HCT116 (cell line): Measurements from ENCODE around the gene RECK. TPM values are rescaled to one million over a fixed set of nuclear protein-coding genes. Genes with fewer than 3 reads are reported as not detected.

ENCODE experiments used
- ATAC-seq: fragments of 200-7000 bp; cut with Tn5 transposase; 2 replicates; pipeline ENCODE4 v1.9.1; 2020; ENCODE audit warnings: mild to moderate bottlenecking, moderate library complexity
- BruUV-seq: library from RNA; stranded (reverse); fragments of 400-500 nt; replicated peaks from 2 replicates; lab custom pipeline; 2021; lab: Mats Ljungman, UMichigan
- CTCF ChIA-PET: fragments of 300-600 bp; sonication (Branson Sonifier 250); formaldehyde crosslinking; loops from one replicate; lab custom pipeline; 2021; ENCODE audit warnings: antibody characterized with exemption; lab: Charles Lee
- POLR2A ChIA-PET: fragments of 300-600, 350-600 bp; sonication (Branson Sonifier 250); formaldehyde crosslinking; loops from one replicate; lab custom pipeline; 2021; ENCODE audit warnings: antibody characterized with exemption; lab: Charles Lee
- RAD21 ChIA-PET, 2 experiments: fragments of 300-600 bp; sonication (Branson Sonifier 250); formaldehyde crosslinking; loops; one replicate each; lab custom pipeline; 2023; ENCODE audit warnings: low total read pairs in 2 of 2; ENCODE audit not compliant: uncharacterized antibody in 2 of 2, unreplicated experiment in 2 of 2, low non-redundant PET in 1 of 2; lab: Charles Lee
- DNase-seq: peaks from one replicate; pipeline ENCODE4 v3.0.0-alpha.2; 2010; ENCODE audit warnings: low read depth, low spot score
- H2AFZ ChIP-seq: fragments of 200-600 bp; shearing (Covaris generic), sonication (generic); 2 replicates; pipeline ENCODE4 v1.6.1; 2017; ENCODE audit warnings: low read depth, mixed run types, mixed read lengths, antibody characterized with exemption, low read length; ENCODE audit not compliant: poor library complexity, severe bottlenecking
- H3K27ac ChIP-seq: 2 replicates; pipeline ENCODE4 v1.5.1; 2012; ENCODE audit warnings: low read depth, low read length
- H3K27me3 ChIP-seq: fragments of 200-600 bp; sonication (generic); 2 replicates; pipeline ENCODE4 v1.6.1; 2016; ENCODE audit warnings: mixed run types, low read length, mixed read lengths; ENCODE audit not compliant: insufficient read depth
- H3K36me3 ChIP-seq, 2 experiments: fragments of 200-500 bp in 1 of 2; fragments of 200-600 bp in 1 of 2; sonication (Bioruptor generic) in 1 of 2; sonication (generic) in 1 of 2; 2 replicates each; pipeline versions ENCODE4 v1.5.1 to v1.6.1; 2014 to 2016; ENCODE audit warnings: low read length in 2 of 2, inconsistent platforms in 1 of 2, mixed read lengths in 1 of 2, mixed run types in 1 of 2; ENCODE audit not compliant: insufficient read depth in 2 of 2, control insufficient read depth in 1 of 2
- H3K4me1 ChIP-seq, 2 experiments: fragments of 200-600 bp in 1 of 2; sonication (generic) in 1 of 2; 2 replicates each; pipeline versions ENCODE4 v1.5.1 to v1.6.1; 2012 to 2017; ENCODE audit warnings: low read length in 2 of 2, inconsistent platforms in 1 of 2, mild to moderate bottlenecking in 1 of 2, mixed read lengths in 1 of 2, mixed run types in 1 of 2, moderate library complexity in 1 of 2; ENCODE audit not compliant: insufficient read depth in 2 of 2, control insufficient read depth in 1 of 2
- H3K4me2 ChIP-seq: fragments of 200-600 bp; sonication (generic); 2 replicates; pipeline ENCODE4 v1.6.1; 2017; ENCODE audit warnings: mixed run types, low read length, mixed read lengths
- H3K4me3 ChIP-seq, 2 experiments: fragments of 200-600 bp in 1 of 2; sonication (generic) in 1 of 2; replicated peaks in 1 of 2; 2 replicates each; pipeline ENCODE4 v1.5.1; 2011 to 2016; ENCODE audit warnings: low read length in 2 of 2, control low read depth in 1 of 2, low read depth in 1 of 2, mild to moderate bottlenecking in 1 of 2, mixed read lengths in 1 of 2, mixed run types in 1 of 2
- H3K79me2 ChIP-seq: fragments of 200-600 bp; sonication (generic); 2 replicates; pipeline ENCODE4 v1.6.1; 2017; ENCODE audit warnings: mild to moderate bottlenecking, mixed run types, low read length, moderate library complexity, mixed read lengths; ENCODE audit not compliant: insufficient read depth
- H3K9ac ChIP-seq: fragments of 200-600 bp; sonication (generic); 2 replicates; pipeline ENCODE4 v1.6.1; 2016; ENCODE audit warnings: low read length, mixed read lengths
- H3K9me2 ChIP-seq: fragments of 200-600 bp; sonication (generic), shearing (Covaris generic); 2 replicates; pipeline ENCODE4 v1.6.1; 2017; ENCODE audit warnings: mixed run types, mild to moderate bottlenecking, moderate library complexity; ENCODE audit not compliant: insufficient read depth
- H3K9me3 ChIP-seq, 2 experiments: fragments of 200-500 bp in 1 of 2; fragments of 200-600 bp in 1 of 2; sonication (Bioruptor generic) in 1 of 2; sonication (generic) in 1 of 2; 2 replicates each; pipeline ENCODE4 v1.6.1; 2014 to 2017; ENCODE audit warnings: low read length in 2 of 2, mixed read lengths in 2 of 2, inconsistent platforms in 1 of 2, low read depth in 1 of 2, mild to moderate bottlenecking in 1 of 2, mixed run types in 1 of 2, moderate library complexity in 1 of 2; ENCODE audit not compliant: control insufficient read depth in 1 of 2, insufficient read depth in 1 of 2
- H4K20me1 ChIP-seq: fragments of 200-600 bp; sonication (generic), shearing (Covaris generic); 2 replicates; pipeline ENCODE4 v1.6.1; 2017; ENCODE audit warnings: mixed run types, mild to moderate bottlenecking, moderate library complexity; ENCODE audit not compliant: insufficient read depth
- CBX3 ChIP-seq: IDR thresholded peaks from 2 replicates; pipeline ENCODE4 v1.6.1; 2012; ENCODE audit warnings: low read depth
- CEBPB ChIP-seq: IDR thresholded peaks from 2 replicates; pipeline ENCODE4 v1.6.1; 2012; ENCODE audit warnings: low read depth
- CTCF ChIP-seq, 3 experiments: fragments of 200-600 bp in 1 of 3; sonication (generic) in 1 of 3; IDR thresholded peaks in 2 of 3; conservative IDR thresholded peaks in 1 of 3; 2 replicates each; pipeline ENCODE4 v1.5.1; 2012 to 2017; ENCODE audit warnings: low read depth in 2 of 3, low read length in 2 of 3, antibody characterized with exemption in 1 of 3, borderline replicate concordance in 1 of 3, control low read depth in 1 of 3, mild to moderate bottlenecking in 1 of 3, mixed read lengths in 1 of 3, mixed run types in 1 of 3, moderate library complexity in 1 of 3; ENCODE audit not compliant: insufficient read depth in 1 of 3
- EGR1 ChIP-seq: IDR thresholded peaks from 2 replicates; pipeline ENCODE4 v1.6.1; 2012; ENCODE audit warnings: low read depth
- EZH2 ChIP-seq: fragments of 200-600 bp; sonication (generic); IDR thresholded peaks from 2 replicates; pipeline ENCODE4 v1.6.1; 2017; ENCODE audit warnings: antibody characterized with exemption, mixed run types
- POLR2A ChIP-seq: IDR thresholded peaks from 2 replicates; pipeline ENCODE4 v1.7.0; 2011; ENCODE audit warnings: borderline replicate concordance; ENCODE audit not compliant: insufficient read depth, insufficient read length; ENCODE audit errors: extremely low read depth
- RAD21 ChIP-seq: IDR thresholded peaks from 2 replicates; pipeline ENCODE4 v1.6.1; 2012; ENCODE audit warnings: low read depth, mild to moderate bottlenecking
- REST ChIP-seq: IDR thresholded peaks from 2 replicates; pipeline ENCODE4 v1.6.1; 2012; ENCODE audit warnings: low read depth
- SP1 ChIP-seq: IDR thresholded peaks from 2 replicates; pipeline ENCODE4 v1.6.1; 2012; ENCODE audit warnings: low read depth
- SRF ChIP-seq: IDR thresholded peaks from 2 replicates; pipeline ENCODE4 v1.6.1; 2012; ENCODE audit warnings: low read depth
- ZBTB33 ChIP-seq: IDR thresholded peaks from 2 replicates; pipeline ENCODE4 v1.6.1; 2011; ENCODE audit warnings: mild to moderate bottlenecking, low read length, moderate library complexity; ENCODE audit not compliant: insufficient replicate concordance; ENCODE audit errors: extremely low read depth
- ZNF274 ChIP-seq: fragments of 200-500 bp; sonication (Bioruptor generic); IDR thresholded peaks from 2 replicates; pipeline ENCODE4 v1.6.1; 2014; ENCODE audit warnings: mild to moderate bottlenecking, low read depth, low read length, inconsistent platforms
- intact Hi-C: fragments of 100-400 bp; cut with micrococcal nuclease; formaldehyde crosslinking; loops from 2 replicates; pipeline ENCODE4 v1.10.0; 2022
- total RNA-seq: library from RNA; stranded (reverse); gene quantifications from one replicate; pipeline ENCODE4 v1.2.1, GENCODE V29; 2021; ENCODE audit not compliant: unreplicated experiment

Gene RECK
- total RNA-seq, 1 experiment from 2014 or later: 3.8 TPM

- Histone ChIP-seq H3K27me3 (no peaks in the 10 kb centered on the region), H3K27ac (no peak overlapping the region), H3K4me2 (no peak overlapping the region), H3K4me3 (no peak overlapping the region), H2AFZ (no peak overlapping the region), H4K20me1 (no peaks in the 10 kb centered on the region), H3K36me3 (no peaks in the 10 kb centered on the region), H3K9me3 (no peaks in the 10 kb centered on the region), H3K9ac (no peak overlapping the region), H3K9me2 (no peaks in the 10 kb centered on the region), H3K79me2 (no peaks in the 10 kb centered on the region), H3K4me1 (no peaks in the 10 kb centered on the region)
- ATAC-seq (no peak), DNase-seq (no peak)
- BruUV-seq: no TSS peak
- RAD21 ChIA-PET: no interaction called here
- CTCF ChIA-PET: no interaction called here
- TF ChIP-seq ZBTB33 (no peak), RAD21 (no peak), CEBPB (no peak), SRF (no peak), CBX3 (no peak)
- intact Hi-C loops: no loop called here
- POLR2A ChIA-PET: no interaction called here
Observed at GRCh38 chr9:36063804-36064447, 27.2 kb downstream of the RECK start.

- H4K20me1 ChIP-seq: no peaks in the 10 kb centered on the region
- H3K9me2 ChIP-seq: no peaks in the 10 kb centered on the region
- POLR2A ChIA-PET: no interaction called here
- H3K27me3 ChIP-seq: no peaks in the 10 kb centered on the region
- no peak for DNase-seq
- H3K36me3 ChIP-seq: no peaks in the 10 kb centered on the region
- no peaks in the 10 kb centered on the region for H3K79me2 ChIP-seq
- no peak overlapping the region for H3K4me3 ChIP-seq
- no peak overlapping the region for H3K27ac ChIP-seq
- H3K4me1 ChIP-seq: no peaks in the 10 kb centered on the region
- CTCF ChIA-PET: interaction anchor here (0.6 kb wide), 1 partner anchor 36 kb away, joined by 4 read pairs; no protein-coding TSS in a partner anchor
- ATAC-seq: no peak
- H3K9ac ChIP-seq: no peak overlapping the region
- intact Hi-C loops: no loop called here
- no TSS peak for BruUV-seq
- RAD21 ChIA-PET: no interaction called here
- H2AFZ ChIP-seq: no peak overlapping the region
- H3K9me3 ChIP-seq: no peaks in the 10 kb centered on the region
- H3K4me2 ChIP-seq: no peak overlapping the region
- TF ChIP-seq EZH2 (no peak), SP1 (no peak), CTCF (IDR thresholded peaks at IDR 0.05 in 2 of 3, conservative IDR thresholded peaks at IDR 0.05 in 1 of 3; ENCODE audit: borderline replicate concordance in 1 of 3, insufficient read depth in 1 of 3, low read depth in 2 of 3, low read length in 2 of 3) (no peak), EGR1 (no peak), ZNF274 (no peak), POLR2A (no peak), CEBPB (no peak), REST (no peak)
Observed at GRCh38 chr9:36064448-36065037, 27.8 kb downstream of the RECK start.
